PC-3 (cell line): Measurements from ENCODE around the gene CRYZL1. TPM values are rescaled to one million over a fixed set of nuclear protein-coding genes. Genes with fewer than 3 reads are reported as not detected.
A peak's percentile ranks its signal among the peaks of the same experiment; 100 is the strongest.
"Not testable (repeated sequence)": the region's sequence is repeated elsewhere in the genome, so short reads cannot be mapped to it uniquely, and the experiment has no call there.

Experiments used
- ATAC-seq: fragments of 200-7000 bp; cut with Tn5 transposase; 2 replicates; pipeline ENCODE4 v1.9.1; 2020; ENCODE audit warnings: mild to moderate bottlenecking, moderate library complexity
- BruUV-seq: library from RNA; stranded (reverse); fragments of 400-500 nt; replicated peaks from 2 replicates; lab custom pipeline; 2021; lab: Mats Ljungman, UMichigan
- CTCF ChIA-PET: fragments of 300-600 bp; sonication (Branson Sonifier 250); formaldehyde crosslinking; loops from one replicate; lab custom pipeline; 2022; ENCODE audit warnings: antibody characterized with exemption; lab: Charles Lee
- POLR2A ChIA-PET: fragments of 300-600 bp; sonication (Branson Sonifier 250); formaldehyde crosslinking; loops from one replicate; lab custom pipeline; 2022; ENCODE audit warnings: antibody characterized with exemption; ENCODE audit not compliant: unreplicated experiment; lab: Charles Lee
- DNase-seq: peaks from one replicate; pipeline ENCODE4 v3.0.0-alpha.2; 2015
- H2AFZ ChIP-seq: fragments of 300-600 bp; sonication (generic); 2 replicates; pipeline ENCODE4 v1.6.0; 2016; ENCODE audit warnings: antibody characterized with exemption, low read length
- H3F3A ChIP-seq: fragments of 300-600 bp; sonication (generic); one replicate; pipeline ENCODE4 v1.6.0; 2017; ENCODE audit warnings: antibody characterized with exemption, low read length, control low read depth, mild to moderate bottlenecking; ENCODE audit not compliant: unreplicated experiment
- H3K27ac ChIP-seq: fragments of 300-600 bp; sonication (generic); 2 replicates; pipeline ENCODE4 v1.5.1; 2016; ENCODE audit warnings: mild to moderate bottlenecking, low read length
- H3K27me3 ChIP-seq: fragments of 300-600 bp; sonication (generic); 2 replicates; pipeline ENCODE4 v1.6.1; 2016; ENCODE audit warnings: low read length, mixed read lengths
- H3K36me3 ChIP-seq: fragments of 300-600 bp; sonication (generic); 2 replicates; pipeline ENCODE4 v1.6.1; 2016; ENCODE audit warnings: low read depth, mixed run types, low read length, mixed read lengths
- H3K4me1 ChIP-seq: fragments of 300-600 bp; sonication (generic); 2 replicates; pipeline ENCODE4 v1.5.1; 2016; ENCODE audit warnings: low read length; ENCODE audit not compliant: insufficient read depth
- H3K4me2 ChIP-seq: fragments of 300-600 bp; sonication (generic); 2 replicates; pipeline ENCODE4 v1.6.0; 2016; ENCODE audit warnings: low read length
- H3K4me3 ChIP-seq: fragments of 300-600 bp; sonication (generic); 2 replicates; pipeline ENCODE4 v1.5.1; 2016; ENCODE audit warnings: mild to moderate bottlenecking, low read length, mixed read lengths
- H3K79me2 ChIP-seq: fragments of 300-600 bp; sonication (generic); 2 replicates; pipeline ENCODE4 v1.6.1; 2017; ENCODE audit warnings: low read length, mixed read lengths
- H3K9ac ChIP-seq: fragments of 300-600 bp; sonication (generic); 2 replicates; pipeline ENCODE4 v1.6.0; 2016; ENCODE audit warnings: mild to moderate bottlenecking, low read length
- H3K9me2 ChIP-seq: fragments of 300-600 bp; sonication (generic); replicated peaks from 2 replicates; pipeline ENCODE4 v1.6.1; 2016; ENCODE audit warnings: mixed run types, low read length, mixed read lengths
- H3K9me3 ChIP-seq: fragments of 300-600 bp; sonication (generic); 2 replicates; pipeline ENCODE4 v1.6.1; 2016; ENCODE audit warnings: low read length, mixed read lengths
- H4K20me1 ChIP-seq: fragments of 300-600 bp; sonication (generic); 2 replicates; pipeline ENCODE4 v1.6.1; 2016; ENCODE audit warnings: low read length, mixed read lengths
- EZH2 ChIP-seq: fragments of 300-600 bp; sonication (generic); IDR thresholded peaks from one replicate; pipeline ENCODE4 v1.6.1; 2017; ENCODE audit warnings: antibody characterized with exemption, mild to moderate bottlenecking, low read length; ENCODE audit not compliant: unreplicated experiment
- EZH2phosphoT487 ChIP-seq: fragments of 300-600 bp; sonication (generic); IDR thresholded peaks from 2 replicates; pipeline ENCODE4 v1.6.1; 2018; ENCODE audit warnings: mild to moderate bottlenecking, antibody characterized with exemption, low read length, borderline replicate concordance
- intact Hi-C: fragments of 100-400 bp; cut with micrococcal nuclease; formaldehyde crosslinking; loops from 2 replicates; pipeline ENCODE4 v1.9.0; 2023
- total RNA-seq: library from RNA; depleted of rRNA; stranded (reverse); fragments of >200 nt; gene quantifications from 2 replicates; pipeline ENCODE4 v1.2.3, GENCODE V29; 2014
- TF ChIP-seq, protein P1 (sequence below): fragments of 300-600 bp; sonication (generic); conservative IDR thresholded peaks from 2 replicates; pipeline ENCODE4 v1.5.1; 2017; ENCODE audit warnings: antibody characterized with exemption, low read depth, mild to moderate bottlenecking, low read length

CRYZL1 gene
- total RNA-seq, 1 experiment from 2014 or later: 12.4 TPM

- TF ChIP-seq, protein P1, sequence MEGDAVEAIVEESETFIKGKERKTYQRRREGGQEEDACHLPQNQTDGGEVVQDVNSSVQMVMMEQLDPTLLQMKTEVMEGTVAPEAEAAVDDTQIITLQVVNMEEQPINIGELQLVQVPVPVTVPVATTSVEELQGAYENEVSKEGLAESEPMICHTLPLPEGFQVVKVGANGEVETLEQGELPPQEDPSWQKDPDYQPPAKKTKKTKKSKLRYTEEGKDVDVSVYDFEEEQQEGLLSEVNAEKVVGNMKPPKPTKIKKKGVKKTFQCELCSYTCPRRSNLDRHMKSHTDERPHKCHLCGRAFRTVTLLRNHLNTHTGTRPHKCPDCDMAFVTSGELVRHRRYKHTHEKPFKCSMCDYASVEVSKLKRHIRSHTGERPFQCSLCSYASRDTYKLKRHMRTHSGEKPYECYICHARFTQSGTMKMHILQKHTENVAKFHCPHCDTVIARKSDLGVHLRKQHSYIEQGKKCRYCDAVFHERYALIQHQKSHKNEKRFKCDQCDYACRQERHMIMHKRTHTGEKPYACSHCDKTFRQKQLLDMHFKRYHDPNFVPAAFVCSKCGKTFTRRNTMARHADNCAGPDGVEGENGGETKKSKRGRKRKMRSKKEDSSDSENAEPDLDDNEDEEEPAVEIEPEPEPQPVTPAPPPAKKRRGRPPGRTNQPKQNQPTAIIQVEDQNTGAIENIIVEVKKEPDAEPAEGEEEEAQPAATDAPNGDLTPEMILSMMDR: no peak
- no peak for TF ChIP-seq EZH2phosphoT487
- no peak for TF ChIP-seq EZH2
- Histone ChIP-seq H3K4me2 (peak overlapping the region; percentile 23), H3K79me2 (peaks cover 62% of the 10 kb centered on the region), H2AFZ (no peak overlapping the region), H3K9me2 (no peaks in the 10 kb centered on the region), H3K36me3 (no peaks in the 10 kb centered on the region), H3F3A (no peaks in the 10 kb centered on the region), H3K27ac (0 out of 2 replicates have a peak overlapping the region, but pooled peaks have one; percentile 1), H3K9me3 (no peaks in the 10 kb centered on the region), H3K9ac (no peak overlapping the region), H3K27me3 (no peaks in the 10 kb centered on the region), H4K20me1 (no peaks in the 10 kb centered on the region), H3K4me3 (no peak overlapping the region), H3K4me1 (peaks cover 38% of the 10 kb centered on the region)
- ATAC-seq (peak; percentile 60), DNase-seq (peak; percentile 86)
- ChIA-PET CTCF (no interaction called here), POLR2A (interaction anchor here (0.5 kb wide), 1 partner anchor 63 kb away, joined by 5 read pairs; no protein-coding TSS in a partner anchor)
- intact Hi-C loops: no loop called here
- BruUV-seq: no TSS peak
These were observed 41.6 kb upstream of the CRYZL1 start for GRCh38 chr21:33682992-33683627.

DNA sequence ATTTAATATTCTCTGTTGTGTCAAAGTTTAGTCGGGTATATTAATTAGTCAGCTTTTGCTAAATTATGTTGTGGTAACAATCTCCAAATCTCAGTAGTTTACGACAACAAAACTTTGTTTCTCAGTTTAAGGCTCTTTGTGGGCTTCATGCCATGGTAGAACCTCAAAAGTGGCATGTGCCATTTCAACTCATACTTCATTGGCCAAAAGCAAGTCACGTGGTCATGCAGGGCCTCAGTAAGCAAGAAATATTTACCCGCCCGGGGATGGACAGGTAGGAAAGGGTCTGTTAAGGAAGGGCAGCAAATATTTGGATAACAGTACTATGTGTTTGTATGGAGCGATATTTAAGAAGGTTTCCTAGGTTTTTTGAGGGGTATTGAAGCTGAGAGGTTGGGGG, 39.3 kb upstream of the CRYZL1 start:
- TF ChIP-seq, protein P1: no peak
- TF ChIP-seq EZH2phosphoT487 (no peak), EZH2 (no peak)
- intact Hi-C loops: no loop called here
- no peak overlapping the region for H3K9ac ChIP-seq
- H3K4me2 ChIP-seq: no peak overlapping the region
- no peaks in the 10 kb centered on the region for H3K36me3 ChIP-seq
- BruUV-seq: no TSS peak
- H3F3A ChIP-seq: no peaks in the 10 kb centered on the region
- H4K20me1 ChIP-seq: no peaks in the 10 kb centered on the region
- H3K27me3 ChIP-seq: no peaks in the 10 kb centered on the region
- H3K27ac ChIP-seq: no peak overlapping the region
- ChIA-PET POLR2A (no interaction called here), CTCF (no interaction called here)
- H3K79me2 ChIP-seq: peaks cover 45% of the 10 kb centered on the region
- ATAC-seq: no peak
- no peaks in the 10 kb centered on the region for H3K9me3 ChIP-seq
- H3K4me3 ChIP-seq: no peak overlapping the region
- no peak overlapping the region for H2AFZ ChIP-seq
- H3K4me1 ChIP-seq: peaks cover 33% of the 10 kb centered on the region
- DNase-seq: no peak
- no peaks in the 10 kb centered on the region for H3K9me2 ChIP-seq

DNA sequence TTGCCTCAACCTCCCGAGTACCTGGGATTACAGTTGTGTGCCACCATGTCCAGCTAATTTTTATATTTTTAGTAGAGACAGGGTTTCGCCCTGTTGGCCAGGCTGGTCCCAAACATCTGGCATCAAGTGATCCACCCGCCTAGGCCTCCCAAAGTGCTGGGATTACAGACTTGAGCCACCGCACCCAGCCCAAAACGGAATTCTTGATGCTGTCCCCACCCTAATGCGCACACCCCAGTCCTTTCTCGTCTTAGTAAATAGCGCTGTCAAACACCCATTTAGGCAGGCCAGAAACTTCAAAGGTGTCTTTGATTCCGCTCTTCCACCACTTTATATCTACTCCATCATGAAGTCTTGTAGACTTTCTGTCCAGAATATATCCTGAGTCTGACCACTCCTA, 35.9 kb upstream of the CRYZL1 start:
- ChIA-PET POLR2A (no interaction called here), CTCF (no interaction called here)
- H4K20me1 ChIP-seq: no peaks in the 10 kb centered on the region
- H3K9me3 ChIP-seq: no peaks in the 10 kb centered on the region
- no peaks in the 10 kb centered on the region for H3K27me3 ChIP-seq
- H3K9ac ChIP-seq: no peak overlapping the region
- TF ChIP-seq EZH2 (no peak), EZH2phosphoT487 (no peak)
- TF ChIP-seq, protein P1: no peak
- no peaks in the 10 kb centered on the region for H3K9me2 ChIP-seq
- ATAC-seq: no peak
- peaks cover 30% of the 10 kb centered on the region for H3K79me2 ChIP-seq
- peaks cover 14% of the 10 kb centered on the region for H3K4me1 ChIP-seq
- H3K36me3 ChIP-seq: no peaks in the 10 kb centered on the region
- no peaks in the 10 kb centered on the region for H3F3A ChIP-seq
- no peak overlapping the region for H3K4me2 ChIP-seq
- no peak overlapping the region for H3K27ac ChIP-seq
- BruUV-seq: no TSS peak
- no peak for DNase-seq
- intact Hi-C loops: no loop called here
- no peak overlapping the region for H2AFZ ChIP-seq
- H3K4me3 ChIP-seq: no peak overlapping the region

GRCh38 chr21:33676666-33677065, 35.1 kb upstream of the CRYZL1 start:
- DNase-seq, H2AFZ ChIP-seq, ATAC-seq, H3K27ac ChIP-seq, intact Hi-C loops, H3K4me3 ChIP-seq, H3F3A ChIP-seq, H3K4me2 ChIP-seq, H3K36me3 ChIP-seq, H3K9ac ChIP-seq, BruUV-seq, H3K27me3 ChIP-seq, H3K9me3 ChIP-seq, H3K9me2 ChIP-seq, H4K20me1 ChIP-seq, POLR2A ChIA-PET, CTCF ChIA-PET: not testable (repeated sequence)
- H3K4me1 ChIP-seq: peaks cover 14% of the 10 kb centered on the region
- peaks cover 28% of the 10 kb centered on the region for H3K79me2 ChIP-seq
